H1 (cell line): Measurements from ENCODE around the gene EXD2. TPM values are rescaled to one million over a fixed set of nuclear protein-coding genes. Genes with fewer than 3 reads are reported as not detected.

Experiments
- CTCF ChIA-PET: fragments of 300-600 bp; sonication (Branson Sonifier 250); formaldehyde crosslinking; loops from one replicate; lab custom pipeline; 2021; ENCODE audit not compliant: partially characterized antibody; lab: Charles Lee
- POLR2A ChIA-PET: fragments of 300-600 bp; sonication (Branson Sonifier 250); formaldehyde crosslinking; loops from one replicate; lab custom pipeline; 2021; ENCODE audit warnings: inconsistent platforms; ENCODE audit not compliant: partially characterized antibody; lab: Charles Lee
- DNase-seq, 2 experiments: peaks; one replicate each; pipeline versions ENCODE4 v3.0.0 to v3.0.0-alpha.2; 2010 to 2022; ENCODE audit warnings: low spot score in 2 of 2, low read depth in 1 of 2, mixed read lengths in 1 of 2
- FAIRE-seq: peaks from 2 replicates; lab custom pipeline; 2011; peaks lifted over from hg19 to GRCh38; lab: Jason Lieb, UNC
- H2AFZ ChIP-seq: 2 replicates; pipeline ENCODE4 v1.8.1; 2012; ENCODE audit warnings: low read length, inconsistent platforms
- H2AK5ac ChIP-seq: 2 replicates; pipeline ENCODE4 v1.6.1; 2013; ENCODE audit warnings: low read depth, low read length
- H2BK120ac ChIP-seq: replicated peaks from 2 replicates; pipeline ENCODE3; 2013; ENCODE audit warnings: low read depth, low read length, inconsistent platforms
- H2BK12ac ChIP-seq: 2 replicates; pipeline ENCODE4 v1.6.1; 2013; ENCODE audit warnings: low read depth, low read length
- H2BK15ac ChIP-seq: 2 replicates; pipeline ENCODE4 v1.6.1; 2013; ENCODE audit warnings: low read length
- H2BK20ac ChIP-seq: 2 replicates; pipeline ENCODE4 v1.6.1; 2013; ENCODE audit warnings: low read length
- H2BK5ac ChIP-seq: 2 replicates; pipeline ENCODE4 v1.6.1; 2013; ENCODE audit warnings: low read depth, low read length
- H3K14ac ChIP-seq: 2 replicates; pipeline ENCODE4 v1.6.1; 2013; ENCODE audit warnings: inconsistent platforms; ENCODE audit not compliant: insufficient read length
- H3K18ac ChIP-seq: 2 replicates; pipeline ENCODE4 v1.6.1; 2013; ENCODE audit warnings: low read length; ENCODE audit errors: extremely low read depth
- H3K23ac ChIP-seq: 2 replicates; pipeline ENCODE4 v1.6.1; 2013; ENCODE audit warnings: inconsistent platforms; ENCODE audit not compliant: insufficient read length
- H3K23me2 ChIP-seq: 2 replicates; pipeline ENCODE4 v1.6.1; 2013; ENCODE audit warnings: low read depth, low read length
- H3K27ac ChIP-seq: 2 replicates; pipeline ENCODE4 v1.6.1; 2011; ENCODE audit warnings: low read depth, low read length, inconsistent platforms
- H3K27me3 ChIP-seq, 4 experiments: replicated peaks in 1 of 4; 1 replicate in 1 of 4; 2 replicates in 3 of 4; pipeline versions ENCODE4 v1.6.1 to v1.8.1; 2011 to 2013; ENCODE audit warnings: low read length in 3 of 4, mild to moderate bottlenecking in 3 of 4, inconsistent platforms in 2 of 4, mixed read lengths in 2 of 4, moderate library complexity in 1 of 4; ENCODE audit not compliant: control insufficient read depth in 3 of 4, insufficient read depth in 3 of 4; ENCODE audit errors: extremely low read depth in 1 of 4
- H3K36me3 ChIP-seq, 4 experiments: 2 replicates each; pipeline versions ENCODE4 v1.6.1 to v1.8.1; 2011 to 2013; ENCODE audit warnings: mild to moderate bottlenecking in 4 of 4, low read length in 3 of 4, moderate library complexity in 2 of 4, control low read depth in 1 of 4, inconsistent platforms in 1 of 4; ENCODE audit not compliant: insufficient read depth in 4 of 4, control insufficient read depth in 2 of 4
- H3K4ac ChIP-seq: replicated peaks from 2 replicates; pipeline ENCODE3; 2013; ENCODE audit warnings: low read length, low read depth, mixed read lengths, inconsistent platforms; ENCODE audit not compliant: insufficient read length
- H3K4me1 ChIP-seq, 4 experiments: replicated peaks in 1 of 4; 1 replicate in 1 of 4; 2 replicates in 3 of 4; pipeline versions ENCODE4 v1.6.1 to v1.8.1; 2011 to 2013; ENCODE audit warnings: low read length in 3 of 4, inconsistent platforms in 2 of 4, mixed read lengths in 1 of 4; ENCODE audit not compliant: insufficient read depth in 4 of 4, control insufficient read depth in 3 of 4
- H3K4me2 ChIP-seq, 2 experiments: 2 replicates each; pipeline versions ENCODE4 v1.6.1 to v1.8.1; 2011 to 2013; ENCODE audit warnings: low read depth in 2 of 2, low read length in 2 of 2, control low read depth in 1 of 2, inconsistent platforms in 1 of 2, mild to moderate bottlenecking in 1 of 2; ENCODE audit not compliant: insufficient read depth in 1 of 2
- H3K4me3 ChIP-seq, 4 experiments: fragments of 200-600, 300-600 bp in 1 of 4; sonication (generic), shearing (Covaris generic), sonication (Bioruptor Twin) in 1 of 4; 2 replicates each; pipeline versions ENCODE4 v1.5.1 to v1.8.1; 2011 to 2016; ENCODE audit warnings: low read length in 4 of 4, low read depth in 3 of 4, control low read depth in 2 of 4, inconsistent platforms in 2 of 4, mild to moderate bottlenecking in 2 of 4, mixed read lengths in 1 of 4, moderate library complexity in 1 of 4; ENCODE audit not compliant: insufficient read depth in 2 of 4; ENCODE audit errors: extremely low read depth in 1 of 4
- H3K56ac ChIP-seq: replicated peaks from 2 replicates; pipeline ENCODE3; 2013; ENCODE audit warnings: low read depth, mild to moderate bottlenecking, mixed read lengths, low read length, inconsistent platforms; ENCODE audit not compliant: insufficient read length
- H3K79me1 ChIP-seq: 2 replicates; pipeline ENCODE4 v1.6.1; 2013; ENCODE audit warnings: low read depth, low read length, control low read depth
- H3K79me2 ChIP-seq, 2 experiments: 2 replicates each; pipeline versions ENCODE4 v1.6.1 to v1.8.1; 2012 to 2013; ENCODE audit warnings: low read length in 2 of 2, mild to moderate bottlenecking in 2 of 2, inconsistent platforms in 1 of 2; ENCODE audit not compliant: insufficient read depth in 2 of 2, control insufficient read depth in 1 of 2
- H3K9ac ChIP-seq, 4 experiments: replicated peaks in 1 of 4; 1 replicate in 1 of 4; 2 replicates in 3 of 4; pipeline versions ENCODE4 v1.6.1 to v1.8.1; 2011 to 2013; ENCODE audit warnings: low read depth in 3 of 4, low read length in 3 of 4, control low read depth in 2 of 4, mild to moderate bottlenecking in 2 of 4, moderate library complexity in 2 of 4, inconsistent platforms in 1 of 4; ENCODE audit errors: extremely low read depth in 1 of 4
- H3K9me3 ChIP-seq, 2 experiments: 2 replicates each; pipeline versions ENCODE4 v1.6.1 to v1.8.1; 2012 to 2013; ENCODE audit warnings: mild to moderate bottlenecking in 2 of 2, moderate library complexity in 2 of 2, control low read depth in 1 of 2, inconsistent platforms in 1 of 2, low read depth in 1 of 2, low read length in 1 of 2, mixed read lengths in 1 of 2; ENCODE audit not compliant: insufficient read depth in 2 of 2
- H4K20me1 ChIP-seq, 2 experiments: replicated peaks in 1 of 2; 2 replicates each; pipeline versions ENCODE3 to v1.8.1; 2011 to 2013; ENCODE audit warnings: inconsistent platforms in 2 of 2, low read length in 2 of 2, mild to moderate bottlenecking in 1 of 2; ENCODE audit not compliant: insufficient read depth in 2 of 2, control insufficient read depth in 1 of 2
- H4K5ac ChIP-seq: 2 replicates; pipeline ENCODE4 v1.6.1; 2013; ENCODE audit warnings: low read length, low read depth, mixed read lengths, inconsistent platforms; ENCODE audit not compliant: insufficient read length
- H4K8ac ChIP-seq: 2 replicates; pipeline ENCODE4 v1.8.0; 2013; ENCODE audit warnings: mild to moderate bottlenecking, moderate library complexity, low read length, inconsistent platforms; ENCODE audit not compliant: insufficient read depth; ENCODE audit errors: extremely low read depth
- H4K91ac ChIP-seq: replicated peaks from 2 replicates; pipeline ENCODE3; 2013; ENCODE audit warnings: low read length, mixed read lengths, inconsistent platforms; ENCODE audit not compliant: insufficient read length
- CEBPB ChIP-seq: IDR thresholded peaks from 2 replicates; pipeline ENCODE4 v1.6.1; 2012; ENCODE audit warnings: low read depth, low read length
- EP300 ChIP-seq, 2 experiments: IDR thresholded peaks; 1 replicate in 1 of 2; 2 replicates in 1 of 2; pipeline ENCODE4 v1.6.1; 2011 to 2012; ENCODE audit warnings: low read depth in 2 of 2, low read length in 2 of 2, mild to moderate bottlenecking in 2 of 2, borderline replicate concordance in 1 of 2, inconsistent platforms in 1 of 2, moderate library complexity in 1 of 2
- EZH2 ChIP-seq: fragments of 200-600 bp; sonication (generic); IDR thresholded peaks from 2 replicates; pipeline ENCODE4 v1.7.1; 2012; ENCODE audit warnings: low read depth, mild to moderate bottlenecking, moderate library complexity, low read length, inconsistent platforms; ENCODE audit not compliant: severe bottlenecking
- HDAC2 ChIP-seq, 2 experiments: fragments of 300-600 bp in 1 of 2; sonication (generic) in 1 of 2; IDR thresholded peaks; 2 replicates each; pipeline ENCODE4 v1.6.1; 2011 to 2012; ENCODE audit warnings: low read depth in 2 of 2, low read length in 2 of 2, mild to moderate bottlenecking in 2 of 2, moderate library complexity in 2 of 2, borderline replicate concordance in 1 of 2, inconsistent platforms in 1 of 2
- KDM4A ChIP-seq: IDR thresholded peaks from one replicate; pipeline ENCODE4 v1.7.1; 2012; ENCODE audit warnings: low read depth, mild to moderate bottlenecking, moderate library complexity, low read length, inconsistent platforms; ENCODE audit not compliant: severe bottlenecking
- PHF8 ChIP-seq: fragments of 200-600 bp; sonication (generic); conservative IDR thresholded peaks from 2 replicates; pipeline ENCODE4 v1.7.1; 2012; ENCODE audit warnings: low read depth, mild to moderate bottlenecking, inconsistent platforms, low read length, moderate library complexity
- SIN3A ChIP-seq, 2 experiments: IDR thresholded peaks in 1 of 2; conservative IDR thresholded peaks in 1 of 2; 2 replicates each; pipeline ENCODE4 v1.6.1; 2011 to 2012; ENCODE audit warnings: low read length in 2 of 2, improper control_type of control experiment in 1 of 2, low read depth in 1 of 2, mild to moderate bottlenecking in 1 of 2
- SP1 ChIP-seq: IDR thresholded peaks from 2 replicates; pipeline ENCODE4 v1.6.1; 2011; ENCODE audit warnings: low read depth, low read length
- TBP ChIP-seq: IDR thresholded peaks from 2 replicates; pipeline ENCODE4 v1.6.1; 2011; ENCODE audit warnings: low read depth, low read length, improper control_type of control experiment
- WGBS, 2 experiments: shearing (Covaris generic) in 1 of 2; methylation state at CpG; one replicate each; pipeline versions ENCODE4 v1.1.6 to v1.1.7; 2013 to 2015; ENCODE audit warnings: low lambda C conversion rate in 2 of 2, mixed read lengths in 2 of 2, inconsistent platforms in 1 of 2, low coverage in 1 of 2, missing lambda C conversion rate in 1 of 2; ENCODE audit not compliant: insufficient replicate concordance in 2 of 2, insufficient coverage in 1 of 2, insufficient read length in 1 of 2; ENCODE audit errors: extremely low coverage in 1 of 2, missing lambda C conversion rate in 1 of 2; 5-methylcytosine and 5-hydroxymethylcytosine counted together
- polyA plus RNA-seq, 7 experiments: library from polyadenylated mRNA; depleted of rRNA in 3 of 7; stranded (reverse) in 5 of 7; unstranded in 2 of 7; fragments of >200 nt in 5 of 7; fragments of 200-250 nt in 2 of 7; gene quantifications; 1 replicate in 5 of 7; 2 replicates in 1 of 7; 4 replicates in 1 of 7; pipeline versions ENCODE4 v1.2.1 to v1.2.3, GENCODE V29; 2011 to 2013; ENCODE audit warnings: missing spikeins in 2 of 7, mixed read lengths in 2 of 7
- total RNA-seq: library from RNA; stranded (reverse); fragmentation: NEBNext Ultra II Directional; extraction: Animal tissue kit (Norgen Biotek cat#: 25700); gene quantifications from 2 replicates; pipeline ENCODE4 v1.2.1, GENCODE V29; 2021

The EXD2 gene
- total and polyA plus RNA-seq, 2 of the 8 experiments (the other 6 are each of a cell fraction or from before 2014, with no cell fraction given): 11.9 to 25.9 TPM

DNA sequence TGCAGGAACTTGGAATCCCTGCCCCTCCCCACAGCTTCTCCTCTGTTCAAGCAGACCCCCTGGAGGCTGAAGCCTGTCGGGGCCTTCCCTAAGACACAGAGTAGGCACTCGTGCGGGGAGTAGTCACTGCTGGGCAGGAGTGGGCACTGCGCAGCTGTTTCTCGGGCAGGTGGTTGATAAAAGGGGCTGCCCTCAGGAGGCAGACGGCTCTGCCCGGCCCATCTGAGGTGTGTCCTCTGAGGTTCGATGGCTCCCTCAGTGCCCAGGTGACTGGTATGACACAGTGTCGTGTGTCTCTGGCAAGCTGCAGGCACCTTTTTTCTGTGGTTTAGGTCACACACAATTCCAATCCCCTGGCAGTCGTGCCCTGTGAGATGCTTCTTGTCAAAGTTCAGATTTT lies 78.8 kb downstream of the EXD2 start:
- Histone ChIP-seq H2BK12ac (no peak overlapping the region), H3K9me3 (no peaks in the 10 kb centered on the region), H2BK120ac (no peak overlapping the region), H2BK15ac (no peak overlapping the region), H4K8ac (no peak overlapping the region), H3K79me1 (no peaks in the 10 kb centered on the region; the same call in 1 of the 2 replicates), H3K4me1 (peaks cover 0 to 5% (median 0%) of the 10 kb centered on the region in 4 experiments; a peak in 2 of 7 replicates), H3K27ac (no peak overlapping the region), H3K79me2 (no peaks in the 10 kb centered on the region), H3K56ac (no peak overlapping the region), H4K5ac (no peak overlapping the region), H3K4ac (no peak overlapping the region), H3K27me3 (peaks cover 0 to 2% (median 0%) of the 10 kb centered on the region in 4 experiments; a peak in 1 of 7 replicates), H3K23ac (no peak overlapping the region), H3K36me3 (no peaks in the 10 kb centered on the region; a peak in 1 of 8 replicates), H2AFZ (no peak overlapping the region), H3K14ac (no peak overlapping the region), H2BK5ac (no peak overlapping the region), H2AK5ac (no peak overlapping the region), H2BK20ac (no peak overlapping the region), H3K9ac (no peak overlapping the region), H3K4me3 (no peak overlapping the region), H3K18ac (no peak overlapping the region), H3K4me2 (no peak overlapping the region), H4K20me1 (peaks cover 0 to 7% of the 10 kb centered on the region in 2 experiments), H3K23me2 (peaks cover 9% of the 10 kb centered on the region; the same call in 1 of the 2 replicates), H4K91ac (no peak overlapping the region)
- 88% methylated on average over 10 of the region's 10 CpGs; no CpG with 5 or more reads in 1 of the 2 experiments for WGBS, 2 experiments
- POLR2A ChIA-PET: interaction anchor here (1.2 kb wide), 1 partner anchor 8 kb away, joined by 3 read pairs; no protein-coding TSS in a partner anchor
- FAIRE-seq: no peak
- DNase-seq: no peak
- no peak for TF ChIP-seq EZH2
- TF ChIP-seq TBP: no peak
- TF ChIP-seq SP1: no peak
- no peak for TF ChIP-seq HDAC2 (IDR thresholded peaks at IDR 0.05; ENCODE audit: borderline replicate concordance in 1 of 2, low read depth in 2 of 2, low read length in 2 of 2)
- no peak for TF ChIP-seq CEBPB
- TF ChIP-seq EP300 (IDR thresholded peaks at IDR 0.05; ENCODE audit: borderline replicate concordance in 1 of 2, low read depth in 2 of 2, low read length in 2 of 2): no peak
- no peak for TF ChIP-seq SIN3A (conservative IDR thresholded peaks at IDR 0.05 in 1 of 2, IDR thresholded peaks at IDR 0.05 in 1 of 2; ENCODE audit: low read depth in 1 of 2, low read length in 2 of 2)
- no peak for TF ChIP-seq KDM4A
- no peak for TF ChIP-seq PHF8
- CTCF ChIA-PET: interaction anchor here (0.6 to 1.8 kb wide), 6 partner anchors 10 to 907 kb away, joined by 3 to 4 read pairs (median 4); partner anchors contain the start of gene GALNT16
